NCI-H2196 (cell line): ENCODE data around the gene SCAPER.
"Not testable (repeated sequence)": the region's sequence is repeated elsewhere in the genome, so short reads cannot be mapped to it uniquely, and the experiment has no call there.

Experiments
- DNase-seq: peaks from one replicate; lab custom pipeline; 2025; ENCODE audit not compliant: unreplicated experiment; lab: John Stamatoyannopoulos, UW

SCAPER gene

GRCh38 chr15:76330080-76330680 lies 575.0 kb downstream of the SCAPER start:
- peak; percentile 4 for DNase-seq

GRCh38 chr15:76328958-76329357 lies 576.2 kb downstream of the SCAPER start:
- DNase-seq: no peak

- no peak for DNase-seq
Measured at GRCh38 chr15:76328106-76328696, 576.9 kb downstream of the SCAPER start.

- DNase-seq: no peak
Measured at GRCh38 chr15:76327191-76328105, 577.7 kb downstream of the SCAPER start.

- DNase-seq: no peak
Measured at GRCh38 chr15:76325704-76326103, 579.4 kb downstream of the SCAPER start.

- DNase-seq: no peak
Measured at GRCh38 chr15:76324066-76324465, 581.1 kb downstream of the SCAPER start.

GRCh38 chr15:76321602-76322001 lies 583.5 kb downstream of the SCAPER start:
- no peak for DNase-seq

- no peak for DNase-seq
Measured at GRCh38 chr15:76321171-76321570, 584.0 kb downstream of the SCAPER start.

- no peak for DNase-seq
Measured at GRCh38 chr15:76320012-76320411, 585.1 kb downstream of the SCAPER start.

- no peak for DNase-seq
Measured at GRCh38 chr15:76313731-76314130, 591.4 kb downstream of the SCAPER start.

GRCh38 chr15:76313175-76313567 lies 592.0 kb downstream of the SCAPER start:
- DNase-seq: not testable (repeated sequence)

- DNase-seq: peak; percentile 46
Measured at GRCh38 chr15:76312540-76313174, 592.5 kb downstream of the SCAPER start.

- peak; percentile 84 for DNase-seq
Measured at GRCh38 chr15:76311100-76311953, 593.8 kb downstream of the SCAPER start, which contains the start of gene ETFA. Gene ETFA, minus strand, starts transcription at chr15:76311469. Its CDS starts 81 bp downstream, at chr15:76311388.

- no peak for DNase-seq
Measured at GRCh38 chr15:76310475-76311099, 594.6 kb downstream of the SCAPER start.

GRCh38 chr15:76309601-76310330 lies 595.4 kb downstream of the SCAPER start:
- DNase-seq: no peak

- no peak for DNase-seq
Measured at GRCh38 chr15:76303909-76304308, 601.2 kb downstream of the SCAPER start.

- no peak for DNase-seq
Measured at GRCh38 chr15:76299786-76300185, 605.4 kb downstream of the SCAPER start.

- DNase-seq: no peak
Measured at GRCh38 chr15:76298986-76299385, 606.2 kb downstream of the SCAPER start.

GRCh38 chr15:76297951-76298350 lies 607.2 kb downstream of the SCAPER start:
- DNase-seq: not testable (repeated sequence)
